ENCODE measurements around the gene ATP5ME. TPM values are rescaled to one million over a fixed set of nuclear protein-coding genes. Genes with fewer than 3 reads are reported as not detected.

ATP5ME gene
- polyA plus RNA-seq, 1 of the 3 experiments (the other 2 are of a cell fraction): 1,185 TPM

GRCh38 chr4:634599-634985 lies 39.5 kb downstream of the ATP5ME start:
- Histone ChIP-seq H3K79me2 (ENCODE audit: insufficient read depth) (no peaks in the 10 kb centered on the region), H3K27ac (ENCODE audit: low read depth in 2 of 2, low read length in 1 of 2) (no peak overlapping the region), H3K4me3 (ENCODE audit: low read depth in 2 of 2, low read length in 1 of 2) (no peak overlapping the region), H3K4me1 (ENCODE audit: control insufficient read depth in 1 of 2, insufficient read depth in 2 of 2, low read depth in 1 of 2, low read length in 1 of 2) (no peaks in the 10 kb centered on the region; a peak in 1 of 4 replicates), H2AFZ (ENCODE audit: low read depth) (no peak overlapping the region), H3K9me3 (no peaks in the 10 kb centered on the region), H3K4me2 (no peak overlapping the region), H4K20me1 (ENCODE audit: insufficient read depth) (no peaks in the 10 kb centered on the region), H3K36me3 (replicated peaks in 1 of 2; ENCODE audit: control insufficient read depth in 1 of 2, insufficient read depth in 2 of 2, low read length in 1 of 2) (no peaks in the 10 kb centered on the region), H3F3A (replicated peaks; ENCODE audit: insufficient read depth) (no peaks in the 10 kb centered on the region), H3K9ac (no peak overlapping the region), H3K27me3 (ENCODE audit: insufficient read depth) (no peaks in the 10 kb centered on the region), H3K9me2 (no peaks in the 10 kb centered on the region)
- ChIA-PET CTCF (interaction anchor here (0.6 to 1.0 kb wide), 2 partner anchors 10 to 14 kb away, joined by 3 to 4 read pairs; no protein-coding TSS in a partner anchor), POLR2A (no interaction called here)
- no peak for DNase-seq
- TF ChIP-seq CTCF (IDR thresholded peaks at IDR 0.05): no peak
- 66% methylated on average over 20 of the region's 23 CpGs for WGBS (ENCODE audit: low lambda C conversion rate)

- H3K27me3 ChIP-seq (ENCODE audit: insufficient read depth): no peaks in the 10 kb centered on the region
- CTCF ChIA-PET: interaction anchor here (0.6 to 1.0 kb wide), 2 partner anchors 10 to 15 kb away, joined by 3 to 4 read pairs; no protein-coding TSS in a partner anchor
- no peaks in the 10 kb centered on the region for H3F3A ChIP-seq (replicated peaks; ENCODE audit: insufficient read depth)
- no peaks in the 10 kb centered on the region for H4K20me1 ChIP-seq (ENCODE audit: insufficient read depth)
- no peak overlapping the region for H3K4me3 ChIP-seq (ENCODE audit: low read depth in 2 of 2, low read length in 1 of 2)
- POLR2A ChIA-PET: no interaction called here
- no peaks in the 10 kb centered on the region for H3K9me3 ChIP-seq
- 57% methylated on average over 11 of the region's 15 CpGs for WGBS (ENCODE audit: low lambda C conversion rate)
- H2AFZ ChIP-seq (ENCODE audit: low read depth): no peak overlapping the region
- no peaks in the 10 kb centered on the region for H3K79me2 ChIP-seq (ENCODE audit: insufficient read depth)
- H3K4me1 ChIP-seq (ENCODE audit: control insufficient read depth in 1 of 2, insufficient read depth in 2 of 2, low read depth in 1 of 2, low read length in 1 of 2): no peaks in the 10 kb centered on the region; a peak in 1 of 4 replicates
- no peaks in the 10 kb centered on the region for H3K9me2 ChIP-seq
- H3K4me2 ChIP-seq: no peak overlapping the region
- H3K9ac ChIP-seq: no peak overlapping the region
- H3K36me3 ChIP-seq (replicated peaks in 1 of 2; ENCODE audit: control insufficient read depth in 1 of 2, insufficient read depth in 2 of 2, low read length in 1 of 2): no peaks in the 10 kb centered on the region
- no peak for TF ChIP-seq FOXJ3 (CRISPR knock-in tag; IDR thresholded peaks at IDR 0.05)
- TF ChIP-seq POLR2AphosphoS5 (IDR thresholded peaks at IDR 0.05; ENCODE audit: low read depth, low read length): no peak
- no peak for TF ChIP-seq RXRA (IDR thresholded peaks at IDR 0.05; ENCODE audit: borderline replicate concordance, low read depth)
- no peak for TF ChIP-seq TAF1 (IDR thresholded peaks at IDR 0.05; ENCODE audit: borderline replicate concordance, low read depth, low read length)
- no peak for TF ChIP-seq FOSL2 (IDR thresholded peaks at IDR 0.05; ENCODE audit: borderline replicate concordance, low read depth)
- TF ChIP-seq RCOR1 (IDR thresholded peaks at IDR 0.05; ENCODE audit: low read length): no peak
- no peak for TF ChIP-seq JUND (IDR thresholded peaks at IDR 0.05)
- no peak for TF ChIP-seq SIN3A (IDR thresholded peaks at IDR 0.05; ENCODE audit: borderline replicate concordance, low read depth, low read length)
- TF ChIP-seq EP300 (IDR thresholded peaks at IDR 0.05; ENCODE audit: borderline replicate concordance in 1 of 2, low read depth in 1 of 2, low read length in 1 of 2): no peak
- TF ChIP-seq FOXM1 (IDR thresholded peaks at IDR 0.05; ENCODE audit: low read depth): no peak
- no peak overlapping the region for H3K27ac ChIP-seq (ENCODE audit: low read depth in 2 of 2, low read length in 1 of 2)
- no peak for DNase-seq
Measured at GRCh38 chr4:633976-634598, 40.0 kb downstream of the ATP5ME start.

Measured in SK-N-SH (cell line).